Stimulated activated CD8-positive, alpha-beta memory T cell treated with anti-CD3 and anti-CD28 coated beads, Interleukin-4, amount 100 ng/mL, for 24 hours (primary cell): ENCODE results near the gene UBR3.
"Not testable (repeated sequence)": the region's sequence is repeated elsewhere in the genome, so short reads cannot be mapped to it uniquely, and the experiment has no call there.

ENCODE experiments used
- DNase-seq: peaks from one replicate; pipeline ENCODE4 v3.0.0-alpha.2; 2020; ENCODE audit warnings: low read depth

Gene UBR3

DNA sequence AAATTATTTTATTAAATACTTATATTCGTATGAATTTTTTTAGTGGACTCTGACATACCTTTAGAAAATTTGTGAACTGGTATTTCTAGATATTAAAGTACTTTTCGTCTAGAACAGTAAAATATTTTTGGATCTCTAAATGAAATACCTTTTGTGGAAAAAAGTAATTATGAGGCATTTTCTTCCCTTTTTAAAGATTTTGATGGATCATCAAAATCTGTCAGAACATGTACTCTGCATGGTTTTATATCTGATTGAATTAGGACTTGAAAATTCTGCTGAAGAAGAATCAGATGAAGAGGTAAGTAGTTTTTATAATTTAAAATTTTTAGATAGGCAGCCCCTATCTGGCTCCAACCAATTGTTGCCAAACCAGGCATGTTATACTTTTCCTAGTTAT is 118.8 kb downstream of the UBR3 start:
- DNase-seq: no peak

GRCh38 chr2:169946546-169946945 is 119.3 kb downstream of the UBR3 start:
- DNase-seq: no peak

DNA sequence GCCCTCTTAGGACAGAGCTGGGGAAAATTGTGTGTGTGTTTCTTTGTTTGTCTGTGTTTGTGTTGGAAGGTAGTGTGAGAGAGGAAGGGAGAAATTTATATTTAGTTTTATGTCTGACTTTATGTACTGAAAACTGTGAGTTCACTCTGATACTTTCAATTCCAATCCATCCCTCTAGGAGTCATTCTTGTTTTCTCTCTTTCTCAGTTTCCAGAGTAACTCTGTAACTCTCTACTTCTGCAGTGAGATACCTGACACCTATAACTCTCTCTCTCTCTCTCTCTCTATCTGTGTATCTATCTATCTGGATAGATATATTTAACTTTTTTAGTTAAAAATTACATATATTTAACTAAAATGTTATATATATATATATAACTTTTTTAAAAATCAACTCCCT is 128.7 kb downstream of the UBR3 start:
- DNase-seq: no peak

- DNase-seq: not testable (repeated sequence)
These were observed 130.0 kb downstream of the UBR3 start for GRCh38 chr2:169957219-169957618.

DNA sequence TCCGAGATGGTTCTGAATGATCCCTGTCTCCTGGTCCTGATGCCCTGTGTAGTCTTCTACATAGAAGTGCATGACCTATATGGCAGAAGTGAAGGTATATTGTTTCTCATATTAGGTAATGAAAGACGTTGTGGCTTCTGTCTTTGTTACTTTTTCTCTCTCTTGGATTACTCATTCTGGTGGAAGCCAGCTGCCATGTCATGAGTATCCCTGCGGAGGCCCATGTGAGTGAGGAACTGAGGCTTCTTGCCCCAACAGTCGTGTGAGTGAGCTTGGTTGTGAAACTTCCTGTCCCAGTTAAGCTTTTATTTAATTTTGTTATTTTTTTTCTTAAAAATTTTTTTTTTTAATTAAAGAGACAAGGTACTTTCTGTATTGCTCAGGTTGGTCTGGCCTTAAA is 134.7 kb downstream of the UBR3 start:
- DNase-seq: no peak

DNA sequence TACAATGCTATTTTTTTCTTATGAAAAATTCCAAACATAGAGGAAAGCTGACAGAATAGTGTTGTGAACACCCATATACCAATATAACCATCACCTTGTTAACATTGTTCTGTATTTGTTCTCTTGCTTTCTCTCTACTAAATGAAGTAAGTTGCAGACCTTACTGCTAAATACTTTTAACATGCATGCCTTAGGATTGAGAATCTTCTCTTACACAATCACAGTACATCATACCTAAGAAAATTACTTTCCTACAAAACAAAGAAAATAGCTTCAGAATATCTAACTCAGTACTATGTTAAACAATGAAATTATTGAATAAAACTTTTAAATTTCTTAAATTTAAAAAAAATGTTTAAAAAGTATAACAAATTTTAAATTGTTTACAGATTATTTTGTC is 136.5 kb downstream of the UBR3 start:
- DNase-seq: no peak

DNA sequence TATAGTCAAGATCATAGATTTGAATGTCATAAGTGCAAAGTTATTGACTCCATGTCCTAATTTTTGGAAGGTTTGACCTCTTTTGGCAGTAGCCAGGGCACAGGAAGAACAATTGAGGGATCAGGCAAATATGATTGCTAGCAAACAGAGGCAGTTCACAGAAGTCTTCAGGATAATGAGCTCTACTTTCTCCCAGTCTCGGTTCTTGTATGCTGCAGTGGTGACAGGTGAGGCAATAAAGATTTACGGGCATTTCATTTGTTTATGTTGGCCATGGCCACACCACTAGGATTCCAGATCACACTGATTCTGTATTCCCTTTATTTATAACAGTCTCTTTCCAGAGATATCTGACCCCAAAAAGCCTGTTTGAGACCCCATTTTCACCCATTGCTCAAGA is 137.5 kb downstream of the UBR3 start:
- no peak for DNase-seq

DNA sequence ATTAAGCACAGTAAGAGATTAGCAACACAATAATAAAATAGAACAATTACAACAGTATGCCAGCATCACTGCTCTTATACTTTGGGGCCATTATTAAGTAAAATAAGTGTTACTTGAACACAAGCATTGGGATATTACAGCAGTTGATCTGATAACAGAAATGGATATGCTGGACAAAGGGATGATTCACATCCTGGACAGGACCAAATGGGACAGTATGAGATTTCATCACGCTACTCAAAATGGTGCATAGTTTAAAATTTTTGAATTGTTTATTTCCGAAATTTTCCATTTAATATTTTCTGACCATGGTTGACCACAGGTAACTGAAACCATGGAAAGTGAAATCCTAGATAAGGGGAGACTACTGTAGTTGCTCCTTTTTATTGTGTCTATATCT is 138.2 kb downstream of the UBR3 start:
- DNase-seq: no peak

DNA sequence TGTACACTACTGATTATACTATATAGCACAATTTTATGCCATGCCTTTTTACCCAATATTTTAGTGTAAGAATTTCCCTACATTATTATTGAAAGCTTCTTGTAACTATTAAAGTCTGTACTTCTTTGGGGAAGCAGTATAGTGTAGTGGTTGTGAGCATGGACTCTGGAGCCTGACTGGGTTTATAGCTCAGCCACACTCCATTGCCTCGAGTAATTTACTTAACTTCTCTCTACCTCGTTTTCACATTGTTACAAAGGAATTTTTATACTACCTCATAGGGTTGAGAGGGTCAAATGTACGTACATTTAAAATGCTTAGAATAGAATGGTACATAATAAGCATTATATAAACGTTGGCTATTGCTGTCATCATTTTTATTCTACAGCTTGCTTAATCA is 139.2 kb downstream of the UBR3 start:
- no peak for DNase-seq

DNA sequence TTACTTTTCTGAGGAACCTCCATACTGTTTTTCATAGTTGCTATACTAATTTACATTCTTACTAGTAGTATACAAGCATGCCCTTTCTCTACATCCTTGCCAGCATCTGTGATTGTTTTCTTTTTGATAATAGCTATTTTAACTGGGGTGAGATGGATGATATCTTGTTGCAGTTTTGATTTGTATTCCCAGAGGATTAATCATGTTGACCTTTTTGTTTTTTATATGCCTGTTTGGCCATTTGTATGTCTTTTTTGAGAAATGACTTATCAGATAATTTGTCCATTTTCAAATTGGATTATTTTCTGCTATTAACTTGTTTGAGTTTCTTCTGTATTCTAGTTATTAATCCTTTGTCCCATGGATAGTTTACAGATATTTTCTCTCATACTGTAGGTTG is 141.5 kb downstream of the UBR3 start:
- DNase-seq: no peak

GRCh38 chr2:169975221-169975620 is 148.0 kb downstream of the UBR3 start:
- no peak for DNase-seq

DNA sequence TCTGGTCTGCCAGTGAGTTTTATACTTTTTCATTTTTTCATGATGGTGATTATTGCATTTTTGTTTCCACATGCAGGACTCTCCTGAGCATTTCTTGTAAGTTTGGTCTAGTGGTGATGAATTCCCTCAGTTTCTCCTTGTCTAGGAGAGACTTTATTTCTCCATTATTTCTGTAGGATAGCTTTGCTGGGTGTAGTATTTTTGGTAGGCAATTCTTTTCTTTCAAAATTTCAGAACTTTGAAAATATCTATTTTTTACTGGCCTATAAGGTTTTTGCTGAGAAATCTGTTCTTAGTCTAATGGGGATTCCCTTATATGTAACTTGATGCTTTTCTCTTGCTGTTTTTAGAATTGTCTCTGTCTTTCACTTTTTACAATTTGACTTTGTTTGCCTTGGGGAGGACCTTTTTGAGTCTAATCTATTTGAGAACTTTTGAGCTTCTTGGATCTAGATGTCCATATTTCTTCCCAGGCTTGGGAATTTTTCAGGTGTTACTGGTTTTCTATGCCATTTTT is 149.1 kb downstream of the UBR3 start:
- DNase-seq: no peak

DNA sequence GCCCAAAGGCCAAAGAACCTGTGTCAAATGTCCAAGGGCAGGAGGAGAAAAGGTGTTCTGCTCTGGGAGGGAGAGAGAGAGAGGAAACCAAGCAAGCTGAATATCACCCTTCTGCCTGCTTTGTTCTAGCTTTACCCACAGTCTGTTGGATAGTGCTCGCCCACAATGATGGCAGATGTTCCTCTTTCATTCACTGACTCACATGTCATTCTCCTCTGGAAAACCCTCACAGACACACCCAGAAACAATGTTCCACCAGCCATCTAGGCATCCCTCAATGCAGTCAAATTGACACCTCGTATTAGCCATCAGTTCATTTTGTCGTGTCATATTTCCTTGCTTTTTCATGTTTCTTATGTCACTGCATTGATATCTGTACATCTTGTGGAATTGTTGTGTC is 150.3 kb downstream of the UBR3 start:
- no peak for DNase-seq

DNA sequence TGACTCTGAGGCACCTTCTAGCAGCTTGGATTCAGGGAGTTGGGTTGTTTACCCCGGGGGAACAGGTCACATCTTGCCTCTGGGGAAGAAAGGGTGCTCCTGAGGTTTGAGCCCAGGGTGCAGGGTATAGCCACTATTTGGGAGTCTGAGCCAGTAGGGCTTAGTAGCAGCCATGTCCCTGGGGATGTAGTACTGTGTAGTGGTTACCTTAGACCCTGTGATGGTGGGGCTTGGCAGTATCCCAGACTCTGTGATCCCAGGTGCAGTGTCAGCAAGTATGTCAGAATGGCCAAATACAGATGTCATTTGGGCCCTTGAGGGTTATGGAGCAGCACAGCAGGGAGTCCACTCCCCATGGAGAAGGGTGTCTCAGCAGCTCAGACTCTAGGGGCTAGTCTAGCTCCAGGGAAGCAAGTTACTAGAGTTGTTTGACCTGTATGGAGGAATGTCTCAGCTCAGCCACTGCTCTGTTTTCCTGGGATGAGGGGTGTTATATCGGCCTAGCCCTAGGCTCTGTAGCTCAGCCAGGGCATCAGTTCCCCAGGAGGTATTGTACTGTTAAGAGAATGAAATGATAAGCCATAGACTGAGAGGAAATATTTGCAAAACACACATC is 151.3 kb downstream of the UBR3 start:
- no peak for DNase-seq

DNA sequence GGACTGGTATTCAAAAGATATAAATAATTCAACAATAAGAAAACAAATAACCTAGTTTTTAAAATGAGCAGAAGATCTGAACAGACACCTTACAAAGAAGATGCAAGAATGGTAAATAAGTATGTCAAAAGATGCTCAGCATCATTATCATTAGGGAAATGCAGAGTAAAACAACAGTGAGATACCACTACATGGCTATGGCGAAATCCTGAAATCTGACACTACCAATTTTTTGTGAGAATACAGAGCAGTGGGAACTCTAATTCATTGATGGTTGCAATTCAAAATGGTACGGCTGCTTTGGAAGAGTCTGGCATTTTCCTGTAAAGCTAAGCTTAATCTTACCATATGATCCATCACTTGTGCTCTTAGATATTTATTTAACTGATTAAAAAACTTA is 151.8 kb downstream of the UBR3 start:
- DNase-seq: no peak

- DNase-seq: no peak
These were observed 152.7 kb downstream of the UBR3 start for GRCh38 chr2:169980001-169980400.

DNA sequence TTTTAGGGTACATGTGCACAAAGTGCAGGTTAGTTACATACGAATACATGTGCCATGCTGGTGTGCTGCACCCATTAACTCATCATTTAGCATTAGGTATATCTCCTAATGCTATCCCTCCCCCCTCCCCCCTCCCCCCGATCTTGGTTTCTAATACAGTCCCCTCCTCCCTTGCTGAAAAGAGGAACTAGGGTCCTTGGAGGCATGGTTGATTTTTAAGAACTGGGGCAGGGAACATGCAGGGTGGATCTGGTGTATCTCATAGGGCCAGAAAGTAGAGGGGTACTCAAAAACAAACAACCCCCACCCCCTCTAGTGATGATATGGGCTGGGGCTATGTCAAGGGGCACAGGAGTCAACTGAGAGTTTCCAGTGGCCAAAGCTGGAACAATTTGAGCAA is 153.4 kb downstream of the UBR3 start:
- no peak for DNase-seq

- DNase-seq: no peak
These were observed 155.7 kb downstream of the UBR3 start for GRCh38 chr2:169982929-169983328.

DNA sequence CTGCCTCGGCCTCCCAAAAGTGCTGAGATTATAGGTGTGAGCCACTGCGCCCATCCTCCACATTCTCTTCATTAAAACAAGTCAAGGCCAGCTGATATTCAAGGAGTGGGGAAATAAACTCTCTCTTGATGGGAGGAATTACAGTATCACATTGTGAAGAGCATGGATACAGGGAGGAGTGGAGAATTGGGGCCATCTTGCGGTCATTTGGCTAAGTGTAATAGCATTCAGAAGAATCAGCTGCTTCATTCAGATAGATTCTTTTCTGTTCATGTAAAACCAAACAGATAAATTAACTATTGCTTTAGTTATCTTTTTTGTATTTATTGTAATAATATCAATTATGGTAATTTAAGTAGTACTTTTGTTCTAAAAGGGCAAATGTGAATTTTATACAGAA is 156.3 kb downstream of the UBR3 start:
- no peak for DNase-seq

- no peak for DNase-seq
These were observed 156.9 kb downstream of the UBR3 start for GRCh38 chr2:169984145-169984544.

DNA sequence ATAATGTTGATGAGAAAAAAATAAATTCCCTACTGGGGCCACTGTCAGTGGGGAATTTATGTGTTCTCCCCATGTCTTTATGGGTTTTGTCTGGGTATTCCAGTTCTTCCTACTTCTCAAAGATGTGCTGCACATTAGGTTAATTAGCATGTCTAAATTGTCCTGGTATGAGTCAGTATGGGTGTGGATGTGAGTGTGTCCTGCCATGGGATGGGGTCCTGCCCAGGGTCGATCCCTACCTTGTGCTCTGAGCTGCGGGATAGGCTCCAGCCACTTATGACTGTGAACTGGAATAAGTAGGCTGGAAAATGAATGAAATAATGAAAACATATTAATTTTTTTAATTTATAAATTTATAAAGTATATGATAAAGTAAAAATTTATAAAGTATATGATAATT is 167.5 kb downstream of the UBR3 start:
- DNase-seq: no peak

- no peak for DNase-seq
These were observed 170.1 kb downstream of the UBR3 start for GRCh38 chr2:169997140-169997887.

- no peak for DNase-seq
These were observed 171.8 kb downstream of the UBR3 start for GRCh38 chr2:169999054-169999453.

DNA sequence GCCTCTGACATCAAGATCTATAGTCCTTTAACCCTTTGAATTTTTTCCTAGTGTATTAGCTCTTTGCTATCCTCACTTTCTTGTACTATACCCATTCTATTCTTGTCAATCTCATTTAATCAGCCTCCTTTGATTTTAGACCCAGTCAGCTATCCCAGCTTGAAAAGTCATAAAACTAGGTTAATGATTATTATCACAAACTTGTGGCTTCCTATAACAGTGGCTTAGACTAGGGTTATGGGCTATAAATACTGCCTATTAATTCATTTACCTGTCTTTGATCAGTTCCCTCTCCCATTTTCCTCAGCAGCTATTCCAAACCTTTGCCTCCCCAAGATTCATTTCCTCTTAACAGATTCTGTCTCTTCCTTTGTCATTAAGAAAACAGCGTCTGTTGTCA is 174.8 kb downstream of the UBR3 start:
- no peak for DNase-seq
